KOPT-K1 (cell line): ENCODE results near the gene NCLN.
"Not testable (repeated sequence)": the region's sequence is repeated elsewhere in the genome, so short reads cannot be mapped to it uniquely, and the experiment has no call there.

Experiments
- H3K27ac ChIP-seq: fragments of 200-600 bp; sonication (generic); 2 replicates; pipeline ENCODE4 v1.5.1; 2016; ENCODE audit warnings: antibody characterized with exemption, mild to moderate bottlenecking, low read depth, low read length; ENCODE audit not compliant: poor library complexity, severe bottlenecking
- H3K36me3 ChIP-seq: fragments of 200-600 bp; sonication (generic); 2 replicates; pipeline ENCODE4 v1.5.1; 2017; ENCODE audit warnings: antibody characterized with exemption, mild to moderate bottlenecking, low read length, moderate library complexity; ENCODE audit not compliant: insufficient read depth
- H3K9me3 ChIP-seq: fragments of 200-600 bp; sonication (generic); 2 replicates; pipeline ENCODE4 v1.5.1; 2017; ENCODE audit warnings: antibody characterized with exemption, low read length, mild to moderate bottlenecking; ENCODE audit not compliant: insufficient read depth, poor library complexity, severe bottlenecking

Gene NCLN

DNA sequence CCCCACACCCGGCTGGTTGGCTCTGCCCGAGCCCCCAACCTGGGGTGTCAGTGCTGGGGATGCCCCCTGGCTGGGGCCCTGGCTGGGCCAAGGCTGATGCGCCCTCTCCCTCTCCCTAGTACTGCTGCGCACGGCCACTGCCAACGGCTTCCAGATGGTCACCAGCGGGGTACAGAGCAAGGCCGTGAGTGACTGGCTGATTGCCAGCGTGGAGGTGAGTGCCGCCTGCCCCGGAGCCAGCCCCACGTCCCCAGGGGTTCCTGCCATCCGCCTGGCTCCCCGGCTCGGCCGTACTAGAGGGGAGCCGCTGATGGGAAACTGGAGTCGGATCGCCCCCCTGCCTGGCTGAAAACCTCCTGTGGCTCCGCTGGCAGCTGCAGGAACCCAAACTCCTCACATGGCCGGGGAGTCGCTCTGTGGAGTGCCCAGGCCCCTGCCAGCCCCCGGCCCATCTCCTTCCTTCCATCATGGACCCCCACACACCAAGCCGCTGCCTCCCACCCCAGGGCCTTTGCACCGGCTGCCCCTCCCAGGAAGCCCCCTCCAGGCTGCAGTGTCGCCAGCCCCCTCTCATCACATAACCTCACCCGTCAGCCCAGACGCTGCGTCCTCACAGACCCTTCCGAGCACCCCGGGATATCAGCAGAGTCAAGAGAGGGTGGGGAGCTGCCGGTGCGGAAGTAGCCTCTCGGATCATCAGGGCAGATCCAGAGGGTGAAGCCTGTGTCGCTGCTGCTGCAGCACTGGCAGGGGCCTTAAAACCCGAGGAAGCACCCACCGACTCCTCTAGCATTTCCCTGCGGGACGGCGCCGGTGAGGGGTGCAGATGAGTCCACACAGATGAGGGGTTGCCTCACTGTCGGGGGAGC, 10.6 kb downstream of the NCLN start:
- H3K9me3 ChIP-seq, result no peaks in the 10 kb centered on the region
- peaks cover 71% of the 10 kb centered on the region for H3K36me3 ChIP-seq
- H3K27ac ChIP-seq, result no peak overlapping the region

DNA sequence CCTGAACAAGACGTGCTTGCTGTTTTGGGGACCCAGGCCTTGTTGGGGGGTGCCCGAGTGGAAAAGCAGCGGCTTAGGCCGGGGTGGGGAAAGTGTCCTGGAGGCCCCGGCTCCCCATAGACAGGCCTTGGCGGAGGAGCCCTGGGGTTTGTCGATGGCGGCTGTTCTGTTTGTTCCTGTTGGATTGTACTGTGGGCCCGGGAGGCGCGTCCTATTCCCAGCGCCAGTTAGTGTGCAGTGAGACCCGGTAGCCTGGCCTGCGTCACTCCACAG, 11.1 kb downstream of the NCLN start:
- Histone ChIP-seq H3K36me3 (peaks cover 70% of the 10 kb centered on the region), H3K27ac (no peak overlapping the region), H3K9me3 (no peaks in the 10 kb centered on the region)

- H3K9me3 ChIP-seq, result no peaks in the 10 kb centered on the region
- peaks cover 76% of the 10 kb centered on the region for H3K36me3 ChIP-seq
- no peak overlapping the region for H3K27ac ChIP-seq
These were observed 13.4 kb downstream of the NCLN start for GRCh38 chr19:3198901-3199700.

DNA sequence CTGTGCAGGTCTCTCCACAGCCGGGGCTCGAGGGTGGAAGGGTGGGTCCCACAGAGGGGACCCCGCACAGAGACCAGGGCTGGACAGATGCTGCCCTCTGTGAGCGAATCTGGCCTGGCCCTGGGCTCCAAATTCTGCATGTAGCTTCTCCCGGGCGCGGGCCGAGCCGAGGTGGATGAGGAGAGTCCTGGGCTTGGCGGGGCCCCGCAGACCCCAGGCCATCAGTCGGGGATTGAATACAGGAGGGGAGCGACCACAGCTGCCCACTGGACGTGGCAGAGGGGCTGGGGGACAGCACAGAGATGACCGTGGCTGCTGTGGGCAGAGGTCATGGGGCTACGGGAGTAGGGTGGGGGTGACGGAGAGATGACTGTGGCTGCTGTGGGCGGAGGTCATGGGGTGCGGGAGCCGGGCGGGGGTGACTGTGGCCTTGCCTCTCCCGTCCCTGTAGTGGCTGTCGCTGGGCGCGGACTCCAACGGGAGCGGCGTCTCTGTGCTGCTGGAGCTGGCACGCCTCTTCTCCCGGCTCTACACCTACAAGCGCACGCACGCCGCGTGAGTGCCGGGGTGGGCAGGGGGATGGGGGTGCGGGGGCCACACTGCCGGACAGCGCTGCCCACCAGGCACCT, 15.5 kb downstream of the NCLN start:
- no peaks in the 10 kb centered on the region for H3K9me3 ChIP-seq
- peaks cover 76% of the 10 kb centered on the region for H3K36me3 ChIP-seq
- no peak overlapping the region for H3K27ac ChIP-seq

DNA sequence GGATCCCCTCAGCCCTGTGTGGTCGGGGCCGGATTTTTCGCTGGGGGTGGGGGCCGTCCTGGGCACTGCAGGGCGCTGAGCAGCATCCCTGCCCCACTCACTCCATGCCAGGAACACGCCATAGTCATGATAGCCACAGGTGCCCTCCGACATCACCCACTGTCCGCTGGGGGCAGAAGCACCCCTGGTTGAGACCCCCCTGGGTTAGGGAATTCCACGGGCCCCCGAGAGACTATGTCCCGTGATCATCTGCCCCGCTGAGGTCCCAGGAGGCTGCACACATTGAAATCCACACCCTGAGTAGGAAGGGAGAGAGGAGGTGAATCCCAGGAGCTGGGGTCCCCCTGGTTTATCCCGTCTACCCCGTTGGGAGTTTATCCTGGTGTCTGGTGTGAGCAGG, 16.2 kb downstream of the NCLN start:
- Histone ChIP-seq H3K9me3 (no peaks in the 10 kb centered on the region), H3K36me3 (peaks cover 75% of the 10 kb centered on the region), H3K27ac (no peak overlapping the region)

DNA sequence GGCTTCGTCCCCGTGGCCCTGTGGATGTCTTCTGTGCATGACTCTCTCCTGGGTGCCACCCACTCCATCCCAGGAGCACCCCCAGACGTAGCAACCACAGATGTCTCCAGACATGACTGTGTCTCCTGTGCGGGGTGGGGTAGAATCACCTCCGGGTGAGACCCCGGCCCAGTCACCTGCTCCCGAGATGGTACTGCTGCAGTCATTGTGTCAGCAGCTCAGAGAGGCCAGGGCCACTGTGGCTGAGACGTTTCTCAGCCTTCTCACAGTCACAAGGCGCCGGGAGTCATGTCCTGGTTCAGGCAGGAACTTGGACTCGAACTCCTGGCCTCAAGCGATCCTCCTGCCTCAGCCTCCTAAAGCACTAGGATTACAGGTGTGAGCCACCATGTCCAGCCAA, 16.6 kb downstream of the NCLN start:
- no peak overlapping the region for H3K27ac ChIP-seq
- H3K9me3 ChIP-seq, result no peaks in the 10 kb centered on the region
- peaks cover 76% of the 10 kb centered on the region for H3K36me3 ChIP-seq

DNA sequence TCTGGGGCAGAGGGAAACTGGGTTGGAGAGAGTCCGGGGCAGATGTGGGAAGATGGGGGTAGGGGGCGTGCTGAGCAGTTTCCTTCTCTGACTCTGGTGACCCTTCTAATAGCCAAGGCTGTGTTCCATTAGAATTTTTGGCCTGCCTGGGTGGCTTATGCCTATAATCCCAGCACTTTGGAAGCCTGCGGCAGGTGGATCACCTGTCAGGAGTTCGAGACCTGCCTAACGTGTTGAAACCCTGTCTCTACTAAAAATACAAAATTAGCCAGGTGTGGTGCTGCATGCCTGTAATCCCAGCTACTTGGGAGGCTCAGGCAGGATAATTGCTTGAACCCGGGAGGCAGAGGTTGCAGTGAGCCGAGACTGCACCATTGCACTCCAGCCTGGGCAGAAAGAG, 17.2 kb downstream of the NCLN start:
- H3K27ac ChIP-seq, H3K9me3 ChIP-seq: not testable (repeated sequence)
- H3K36me3 ChIP-seq, result peaks cover 79% of the 10 kb centered on the region

DNA sequence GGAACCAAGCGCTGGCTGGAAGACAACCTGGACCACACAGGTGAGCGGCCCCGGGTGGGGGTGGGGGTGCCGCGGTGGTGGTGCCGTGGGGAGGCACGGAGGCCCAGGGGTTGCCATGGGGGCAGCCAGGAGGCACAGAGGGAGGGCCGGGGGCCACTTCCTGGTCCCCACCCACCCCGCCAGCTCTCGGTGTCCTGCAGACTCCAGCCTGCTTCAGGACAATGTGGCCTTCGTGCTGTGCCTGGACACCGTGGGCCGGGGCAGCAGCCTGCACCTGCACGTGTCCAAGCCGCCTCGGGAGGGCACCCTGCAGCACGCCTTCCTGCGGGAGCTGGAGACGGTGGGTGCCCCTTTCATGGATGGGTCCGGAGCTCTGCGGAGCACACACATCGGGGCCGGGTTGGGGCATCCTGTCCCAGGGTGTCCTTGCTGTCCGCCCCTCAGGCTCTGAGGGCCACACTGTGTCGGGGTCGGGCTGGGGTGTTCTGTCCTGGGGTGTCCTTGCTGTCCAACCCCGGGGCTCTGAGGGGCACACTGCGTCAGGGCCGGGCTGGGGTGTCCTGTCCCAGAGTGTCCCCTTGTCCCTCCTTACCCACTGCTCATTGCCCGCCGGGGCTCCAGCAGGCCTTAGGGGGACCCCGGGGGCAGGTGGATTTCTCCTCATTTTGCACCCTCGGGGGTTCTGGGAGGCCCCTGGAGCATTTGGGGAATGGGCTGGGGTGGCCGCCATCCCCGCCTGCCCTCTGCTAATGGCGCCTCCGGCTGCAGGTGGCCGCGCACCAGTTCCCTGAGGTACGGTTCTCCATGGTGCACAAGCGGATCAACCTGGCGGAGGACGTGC, 18.3 kb downstream of the NCLN start:
- peaks cover 80% of the 10 kb centered on the region for H3K36me3 ChIP-seq
- H3K27ac ChIP-seq, result no peak overlapping the region
- no peaks in the 10 kb centered on the region for H3K9me3 ChIP-seq

- H3K9me3 ChIP-seq, result no peaks in the 10 kb centered on the region
- H3K27ac ChIP-seq, result no peak overlapping the region
- peaks cover 82% of the 10 kb centered on the region for H3K36me3 ChIP-seq
These were observed 19.0 kb downstream of the NCLN start for GRCh38 chr19:3204646-3205275.

- H3K27ac ChIP-seq, result no peak overlapping the region
These were observed 20.7 kb downstream of the NCLN start for GRCh38 chr19:3206216-3206953.

DNA sequence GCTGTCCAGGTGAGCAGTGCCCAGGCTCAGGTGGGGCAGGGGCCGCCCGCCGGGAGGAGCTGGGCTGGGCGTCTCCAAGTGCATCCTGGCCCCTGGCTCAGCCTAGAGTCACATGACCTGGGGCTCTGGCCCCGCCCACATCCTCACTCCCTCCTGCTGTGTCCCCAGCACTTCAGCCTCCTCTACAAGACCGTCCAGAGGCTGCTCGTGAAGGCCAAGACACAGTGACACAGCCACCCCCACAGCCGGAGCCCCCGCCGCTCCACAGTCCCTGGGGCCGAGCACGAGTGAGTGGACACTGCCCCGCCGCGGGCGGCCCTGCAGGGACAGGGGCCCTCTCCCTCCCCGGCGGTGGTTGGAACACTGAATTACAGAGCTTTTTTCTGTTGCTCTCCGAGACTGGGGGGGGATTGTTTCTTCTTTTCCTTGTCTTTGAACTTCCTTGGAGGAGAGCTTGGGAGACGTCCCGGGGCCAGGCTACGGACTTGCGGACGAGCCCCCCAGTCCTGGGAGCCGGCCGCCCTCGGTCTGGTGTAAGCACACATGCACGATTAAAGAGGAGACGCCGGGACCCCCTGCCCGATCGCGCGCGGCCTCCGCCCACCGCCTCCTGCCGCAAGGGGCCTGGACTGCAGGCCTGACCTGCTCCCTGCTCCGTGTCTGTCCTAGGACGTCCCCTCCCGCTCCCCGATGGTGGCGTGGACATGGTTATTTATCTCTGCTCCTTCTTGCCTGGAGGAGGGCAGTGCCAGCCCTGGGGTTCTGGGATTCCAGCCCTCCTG, 21.9 kb downstream of the NCLN start:
- Histone ChIP-seq H3K36me3 (peaks cover 66% of the 10 kb centered on the region), H3K27ac (no peak overlapping the region), H3K9me3 (no peaks in the 10 kb centered on the region)

More at GRCh38 chr19:3206216-3206953, 20.7 kb downstream of the NCLN start:
- H3K36me3 ChIP-seq, result peaks cover 76% of the 10 kb centered on the region
- H3K9me3 ChIP-seq, result no peaks in the 10 kb centered on the region

- peaks cover 57% of the 10 kb centered on the region for H3K36me3 ChIP-seq
- H3K27ac ChIP-seq, result no peak overlapping the region
- no peaks in the 10 kb centered on the region for H3K9me3 ChIP-seq
These were observed 22.8 kb downstream of the NCLN start for GRCh38 chr19:3208317-3209207.
